ENCODE measurements around the gene CCL17. TPM values are rescaled to one million over a fixed set of nuclear protein-coding genes. Genes with fewer than 3 reads are reported as not detected.
"Not testable (repeated sequence)": the region's sequence is repeated elsewhere in the genome, so short reads cannot be mapped to it uniquely, and the experiment has no call there.

Gene CCL17
- total RNA-seq, 1 donor: not detected

DNA sequence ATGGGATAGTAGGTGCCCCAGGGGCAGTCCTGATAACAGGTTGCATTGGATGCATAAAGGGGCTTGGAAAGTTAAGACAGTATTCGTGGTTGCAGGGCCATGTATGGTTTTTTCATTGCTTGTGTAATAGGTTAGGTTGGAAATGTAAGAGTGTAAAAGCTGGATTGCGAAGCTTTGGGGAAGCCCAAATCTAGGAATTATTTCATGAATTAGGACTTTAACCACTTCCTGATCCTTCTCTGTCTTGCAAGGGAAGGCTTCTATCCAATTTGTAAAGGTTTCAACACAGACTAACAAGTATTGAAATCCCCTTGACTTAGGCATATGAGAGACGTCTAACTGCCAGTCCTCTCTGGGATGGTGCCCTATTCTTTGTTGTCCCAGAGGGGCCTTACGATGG, 7.8 kb upstream of the CCL17 start:
- H3K9me3 ChIP-seq (ENCODE audit: low read depth, low read length): no peaks in the 10 kb centered on the region
- H3K4me1 ChIP-seq (ENCODE audit: insufficient read depth, low read length): no peaks in the 10 kb centered on the region
- H3K27me3 ChIP-seq (ENCODE audit: insufficient read depth, low read length): peaks cover 8% of the 10 kb centered on the region
- no peak overlapping the region for H2AFZ ChIP-seq (ENCODE audit: low read length)
- no peak overlapping the region for H3K4me3 ChIP-seq (ENCODE audit: insufficient read depth, low read length)
- TF ChIP-seq, protein P1, sequence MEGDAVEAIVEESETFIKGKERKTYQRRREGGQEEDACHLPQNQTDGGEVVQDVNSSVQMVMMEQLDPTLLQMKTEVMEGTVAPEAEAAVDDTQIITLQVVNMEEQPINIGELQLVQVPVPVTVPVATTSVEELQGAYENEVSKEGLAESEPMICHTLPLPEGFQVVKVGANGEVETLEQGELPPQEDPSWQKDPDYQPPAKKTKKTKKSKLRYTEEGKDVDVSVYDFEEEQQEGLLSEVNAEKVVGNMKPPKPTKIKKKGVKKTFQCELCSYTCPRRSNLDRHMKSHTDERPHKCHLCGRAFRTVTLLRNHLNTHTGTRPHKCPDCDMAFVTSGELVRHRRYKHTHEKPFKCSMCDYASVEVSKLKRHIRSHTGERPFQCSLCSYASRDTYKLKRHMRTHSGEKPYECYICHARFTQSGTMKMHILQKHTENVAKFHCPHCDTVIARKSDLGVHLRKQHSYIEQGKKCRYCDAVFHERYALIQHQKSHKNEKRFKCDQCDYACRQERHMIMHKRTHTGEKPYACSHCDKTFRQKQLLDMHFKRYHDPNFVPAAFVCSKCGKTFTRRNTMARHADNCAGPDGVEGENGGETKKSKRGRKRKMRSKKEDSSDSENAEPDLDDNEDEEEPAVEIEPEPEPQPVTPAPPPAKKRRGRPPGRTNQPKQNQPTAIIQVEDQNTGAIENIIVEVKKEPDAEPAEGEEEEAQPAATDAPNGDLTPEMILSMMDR (IDR thresholded peaks at IDR 0.05; ENCODE audit: extremely low read depth, low read depth, low read length): no peak
- H3K27ac ChIP-seq (ENCODE audit: low read depth, low read length): no peak overlapping the region
- no peaks in the 10 kb centered on the region for H3K79me2 ChIP-seq (ENCODE audit: insufficient read depth, low read length)
- no peaks in the 10 kb centered on the region for H3K36me3 ChIP-seq (ENCODE audit: insufficient read depth, low read length)
- DNase-seq (ENCODE audit: insufficient read length, low spot score, missing footprints): no peak
- no peak overlapping the region for H3K4me2 ChIP-seq (ENCODE audit: insufficient read depth, low read length)
- no peaks in the 10 kb centered on the region for H4K20me1 ChIP-seq (ENCODE audit: insufficient read depth, low read length)

DNA sequence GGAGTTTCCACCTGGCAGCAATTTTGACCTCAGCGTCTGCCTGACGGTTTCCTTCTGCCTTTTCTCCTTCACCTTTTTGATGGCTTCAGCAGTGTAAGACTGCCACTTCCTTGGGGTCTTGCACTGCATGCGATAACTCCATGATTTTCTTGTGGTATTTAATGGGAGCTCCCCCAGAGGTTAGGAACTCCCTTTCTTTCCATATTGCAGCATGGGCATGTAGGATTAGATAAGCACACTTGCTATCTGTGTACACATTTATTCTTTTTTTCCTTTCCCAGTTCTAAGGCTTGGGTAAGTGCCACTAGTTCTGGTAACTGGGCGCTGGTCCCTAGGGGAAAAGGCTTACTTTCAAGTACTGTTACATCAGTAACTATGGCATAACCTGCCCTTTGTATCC, 7.1 kb upstream of the CCL17 start:
- DNase-seq (ENCODE audit: insufficient read length, low spot score, missing footprints); H3K9me3 ChIP-seq (ENCODE audit: low read depth, low read length); H3K27me3 ChIP-seq (ENCODE audit: insufficient read depth, low read length): not testable (repeated sequence)

DNA sequence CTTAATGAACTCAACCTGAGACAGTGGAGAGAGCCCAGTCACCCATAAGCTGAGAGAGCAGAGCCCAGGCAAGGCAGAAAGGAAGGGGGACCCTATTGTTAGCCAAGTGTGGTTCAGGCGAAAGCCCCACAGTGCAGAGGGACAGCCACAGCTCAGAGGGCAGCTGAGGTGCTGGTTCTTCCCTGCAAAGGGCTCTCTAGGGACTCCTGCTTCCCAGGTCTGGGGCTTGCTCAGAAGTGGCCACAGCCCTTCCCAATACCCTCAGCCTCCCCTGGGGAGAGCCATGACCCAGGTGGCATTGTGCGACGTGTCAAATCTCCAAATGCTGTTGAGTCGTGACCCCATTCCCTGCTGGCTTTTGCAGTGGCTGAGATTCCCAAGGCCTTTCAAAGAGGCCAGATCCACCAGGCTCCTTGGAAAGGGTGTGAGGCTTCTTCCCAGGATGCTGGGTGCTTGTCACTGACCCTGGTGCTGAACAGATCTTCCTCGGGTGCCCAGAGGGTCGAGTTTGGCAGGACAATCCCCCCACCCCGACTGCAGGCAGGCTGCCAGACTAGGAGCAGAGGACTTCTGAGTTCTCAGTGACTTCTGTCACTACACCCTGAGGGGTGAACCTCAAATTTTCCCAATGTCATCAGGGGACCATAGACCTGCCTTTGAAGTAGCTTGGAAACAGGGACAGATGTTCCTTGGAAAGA, 2.5 kb upstream of the CCL17 start:
- DNase-seq (ENCODE audit: insufficient read length, low spot score, missing footprints): no peak
- no peaks in the 10 kb centered on the region for H3K9me3 ChIP-seq (ENCODE audit: low read depth, low read length)
- H3K4me1 ChIP-seq (ENCODE audit: insufficient read depth, low read length): no peaks in the 10 kb centered on the region

More for the DNA sequence above, 7.1 kb upstream of the CCL17 start:
- not testable (repeated sequence) for H3K36me3 ChIP-seq (ENCODE audit: insufficient read depth, low read length); H3K27ac ChIP-seq (ENCODE audit: low read depth, low read length); H3K79me2 ChIP-seq (ENCODE audit: insufficient read depth, low read length); H3K4me2 ChIP-seq (ENCODE audit: insufficient read depth, low read length); H3K4me3 ChIP-seq (ENCODE audit: insufficient read depth, low read length); H2AFZ ChIP-seq (ENCODE audit: low read length); H3K4me1 ChIP-seq (ENCODE audit: insufficient read depth, low read length); H4K20me1 ChIP-seq (ENCODE audit: insufficient read depth, low read length)

DNA sequence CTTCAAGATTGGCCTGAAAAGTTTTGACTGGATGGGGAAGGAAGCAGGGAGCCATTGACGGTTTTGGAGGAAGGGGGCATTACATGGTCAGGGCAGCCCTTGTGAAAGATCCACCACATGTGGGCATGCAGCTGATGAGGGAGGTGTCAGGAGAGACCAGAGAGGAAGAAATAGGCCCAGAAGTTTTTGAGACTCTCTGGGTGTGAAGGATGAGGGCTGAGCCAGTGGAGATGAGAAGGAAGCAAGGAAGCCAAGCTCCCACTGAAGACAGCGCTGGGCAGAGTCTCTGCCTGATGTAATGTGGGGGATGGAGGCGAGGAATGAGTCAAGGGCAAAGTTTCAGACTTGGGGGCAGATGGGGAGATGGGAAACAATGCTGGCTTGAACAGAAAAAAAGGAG, 530 bp downstream of the CCL17 start:
- no peaks in the 10 kb centered on the region for H3K4me1 ChIP-seq (ENCODE audit: insufficient read depth, low read length)
- no peaks in the 10 kb centered on the region for H4K20me1 ChIP-seq (ENCODE audit: insufficient read depth, low read length)
- no peak overlapping the region for H3K27ac ChIP-seq (ENCODE audit: low read depth, low read length)
- H3K4me2 ChIP-seq (ENCODE audit: insufficient read depth, low read length): no peak overlapping the region
- no peak overlapping the region for H2AFZ ChIP-seq (ENCODE audit: low read length)
- no peaks in the 10 kb centered on the region for H3K9me3 ChIP-seq (ENCODE audit: low read depth, low read length)
- no peaks in the 10 kb centered on the region for H3K36me3 ChIP-seq (ENCODE audit: insufficient read depth, low read length)
- H3K79me2 ChIP-seq (ENCODE audit: insufficient read depth, low read length): no peaks in the 10 kb centered on the region
- H3K27me3 ChIP-seq (ENCODE audit: insufficient read depth, low read length): peaks cover 4% of the 10 kb centered on the region
- DNase-seq (ENCODE audit: insufficient read length, low spot score, missing footprints): no peak
- no peak overlapping the region for H3K4me3 ChIP-seq (ENCODE audit: insufficient read depth, low read length)
- TF ChIP-seq, protein P1 (IDR thresholded peaks at IDR 0.05; ENCODE audit: extremely low read depth, low read depth, low read length): no peak

More for the DNA sequence above, 2.5 kb upstream of the CCL17 start:
- no peak overlapping the region for H3K4me2 ChIP-seq (ENCODE audit: insufficient read depth, low read length)
- no peak overlapping the region for H2AFZ ChIP-seq (ENCODE audit: low read length)
- no peak overlapping the region for H3K4me3 ChIP-seq (ENCODE audit: insufficient read depth, low read length)
- H3K27ac ChIP-seq (ENCODE audit: low read depth, low read length): no peak overlapping the region
- H3K27me3 ChIP-seq (ENCODE audit: insufficient read depth, low read length): no peaks in the 10 kb centered on the region
- no peaks in the 10 kb centered on the region for H3K36me3 ChIP-seq (ENCODE audit: insufficient read depth, low read length)
- no peaks in the 10 kb centered on the region for H4K20me1 ChIP-seq (ENCODE audit: insufficient read depth, low read length)
- TF ChIP-seq, protein P1 (IDR thresholded peaks at IDR 0.05; ENCODE audit: extremely low read depth, low read depth, low read length): no peak
- no peaks in the 10 kb centered on the region for H3K79me2 ChIP-seq (ENCODE audit: insufficient read depth, low read length)
